Muscle of back (tissue), 11 donors: ENCODE measurements around the gene KRT7. TPM values are rescaled to one million over a fixed set of nuclear protein-coding genes. Genes with fewer than 3 reads are reported as not detected.
"Not testable (repeated sequence)": the region's sequence is repeated elsewhere in the genome, so short reads cannot be mapped to it uniquely, and the experiment has no call there.

Experiments
- DNase-seq, 3 donors: peaks; one replicate each; pipeline versions ENCODE4 v3.0.0 to v3.0.0-alpha.2; 2013
- polyA plus RNA-seq, 10 donors: library from polyadenylated mRNA; unstranded; fragments of 120-200 nt; gene quantifications; one replicate each; pipeline ENCODE4 v1.2.1, GENCODE V29; 2013; ENCODE audit not compliant: insufficient read length in 10 of 10

The KRT7 gene
- polyA plus RNA-seq, 10 donors: 0.16 to 4.3 (median 0.65) TPM; not detected in 3

DNA sequence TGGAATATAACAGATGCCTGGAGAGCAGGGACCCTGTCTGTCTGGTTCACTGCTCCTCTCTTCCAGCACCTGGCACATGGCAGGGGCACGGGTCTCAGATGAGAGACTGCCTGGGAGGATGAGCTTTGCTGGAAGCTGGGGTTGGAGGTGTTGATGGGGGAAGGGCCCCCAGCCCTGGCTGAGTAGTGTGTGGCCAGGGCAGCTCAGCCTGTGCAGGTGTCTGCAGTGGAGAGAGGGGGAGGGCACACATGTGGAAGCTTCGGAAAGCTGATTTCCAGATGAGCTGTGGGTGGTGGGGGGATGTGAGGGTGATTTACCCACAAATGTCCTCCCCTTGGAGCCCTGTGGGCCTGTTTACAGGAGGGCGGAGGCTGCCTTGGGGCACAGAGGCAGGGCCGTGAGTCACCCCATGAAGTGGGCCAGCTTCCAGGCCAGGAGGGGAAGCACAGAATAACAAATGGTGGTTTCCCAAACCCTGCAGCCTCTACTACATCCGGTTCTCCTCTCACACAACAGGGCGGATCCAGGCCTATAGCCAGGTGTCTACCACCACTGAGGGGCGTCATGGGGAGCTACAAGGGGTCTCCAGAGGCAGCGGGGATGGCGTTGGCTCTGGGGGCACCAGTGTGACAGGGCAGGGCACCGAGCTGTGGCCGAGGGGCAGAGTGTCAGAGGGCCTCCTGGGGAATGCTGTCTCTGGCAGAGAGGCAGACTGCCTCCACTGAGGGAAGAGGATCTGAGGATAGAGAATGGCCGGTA, 11.0 kb downstream of the KRT7 start:
- DNase-seq: peak in 2 of 3 donors; percentile 49 to 75

DNA sequence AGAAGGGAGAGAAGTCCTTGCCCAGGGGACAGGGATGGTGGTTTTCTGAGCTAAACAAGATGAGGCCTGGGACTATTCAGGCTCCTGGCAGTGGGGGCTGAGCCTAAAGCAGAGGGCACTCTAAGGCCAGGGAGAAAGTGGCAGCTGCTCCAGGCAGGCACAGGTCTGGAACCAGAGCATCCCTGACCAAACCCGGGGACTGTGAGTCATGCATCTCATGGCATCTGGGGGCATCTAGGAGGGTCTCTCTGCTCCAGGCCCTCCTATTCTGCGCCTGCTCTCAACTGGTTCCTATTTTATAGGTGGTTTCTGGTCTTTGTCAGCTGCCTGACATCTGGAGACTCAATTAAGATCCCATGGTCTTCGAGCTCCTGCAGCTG, 11.6 kb downstream of the KRT7 start:
- no peak for DNase-seq

DNA sequence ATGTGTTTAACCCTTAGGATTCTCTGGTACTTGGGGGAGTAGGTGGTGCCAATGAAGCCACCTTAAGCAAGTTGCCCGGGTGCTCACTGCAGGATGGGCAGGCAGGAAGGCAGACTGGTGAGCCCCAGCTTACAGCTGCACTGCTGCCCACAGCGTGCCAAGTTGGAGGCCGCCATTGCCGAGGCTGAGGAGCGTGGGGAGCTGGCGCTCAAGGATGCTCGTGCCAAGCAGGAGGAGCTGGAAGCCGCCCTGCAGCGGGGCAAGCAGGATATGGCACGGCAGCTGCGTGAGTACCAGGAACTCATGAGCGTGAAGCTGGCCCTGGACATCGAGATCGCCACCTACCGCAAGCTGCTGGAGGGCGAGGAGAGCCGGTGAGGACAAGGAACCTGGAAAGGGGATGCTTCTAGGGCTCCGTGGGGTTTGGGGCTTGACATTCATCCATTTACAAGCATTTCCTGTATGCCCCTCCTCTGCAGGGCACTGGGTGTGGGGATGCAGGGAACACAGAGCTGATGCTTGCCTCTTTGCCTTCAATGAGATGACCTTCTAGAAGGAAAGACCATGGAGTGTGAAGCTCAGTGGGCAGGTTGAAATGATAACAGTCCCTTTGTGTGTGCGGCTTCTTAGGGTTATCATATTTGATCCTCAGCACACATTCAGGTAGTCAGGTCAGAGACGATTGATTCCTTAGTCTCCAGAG, 12.4 kb downstream of the KRT7 start:
- DNase-seq: no peak

DNA sequence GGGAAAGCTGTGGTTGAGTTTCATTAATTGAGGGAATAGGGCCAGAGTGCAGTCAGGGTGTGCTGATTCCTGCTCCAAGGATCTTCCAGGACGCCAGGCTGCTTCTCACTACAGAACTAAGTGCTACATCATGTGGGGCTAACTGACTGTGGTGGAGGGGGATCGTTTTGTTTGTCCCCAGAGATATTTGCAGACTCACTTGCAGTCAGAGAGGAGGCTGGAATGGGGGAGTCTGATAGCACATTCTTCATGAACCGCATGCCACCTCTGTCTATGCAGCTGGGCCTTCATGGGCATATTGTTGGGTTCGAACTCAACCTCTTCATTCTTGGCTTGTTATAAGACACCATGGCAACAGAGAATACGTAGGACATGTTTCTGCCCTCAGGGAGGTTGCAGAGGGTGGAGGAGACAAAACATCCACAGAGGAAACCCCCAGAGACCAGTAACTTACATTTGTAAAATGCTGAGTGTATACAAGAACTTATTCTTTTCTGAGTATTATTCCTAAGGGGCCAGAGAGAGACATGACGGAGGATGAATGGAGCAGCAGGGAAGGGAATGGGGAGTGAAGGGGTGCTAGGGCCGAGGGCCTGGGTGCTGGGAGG, 13.0 kb downstream of the KRT7 start:
- no peak for DNase-seq

DNA sequence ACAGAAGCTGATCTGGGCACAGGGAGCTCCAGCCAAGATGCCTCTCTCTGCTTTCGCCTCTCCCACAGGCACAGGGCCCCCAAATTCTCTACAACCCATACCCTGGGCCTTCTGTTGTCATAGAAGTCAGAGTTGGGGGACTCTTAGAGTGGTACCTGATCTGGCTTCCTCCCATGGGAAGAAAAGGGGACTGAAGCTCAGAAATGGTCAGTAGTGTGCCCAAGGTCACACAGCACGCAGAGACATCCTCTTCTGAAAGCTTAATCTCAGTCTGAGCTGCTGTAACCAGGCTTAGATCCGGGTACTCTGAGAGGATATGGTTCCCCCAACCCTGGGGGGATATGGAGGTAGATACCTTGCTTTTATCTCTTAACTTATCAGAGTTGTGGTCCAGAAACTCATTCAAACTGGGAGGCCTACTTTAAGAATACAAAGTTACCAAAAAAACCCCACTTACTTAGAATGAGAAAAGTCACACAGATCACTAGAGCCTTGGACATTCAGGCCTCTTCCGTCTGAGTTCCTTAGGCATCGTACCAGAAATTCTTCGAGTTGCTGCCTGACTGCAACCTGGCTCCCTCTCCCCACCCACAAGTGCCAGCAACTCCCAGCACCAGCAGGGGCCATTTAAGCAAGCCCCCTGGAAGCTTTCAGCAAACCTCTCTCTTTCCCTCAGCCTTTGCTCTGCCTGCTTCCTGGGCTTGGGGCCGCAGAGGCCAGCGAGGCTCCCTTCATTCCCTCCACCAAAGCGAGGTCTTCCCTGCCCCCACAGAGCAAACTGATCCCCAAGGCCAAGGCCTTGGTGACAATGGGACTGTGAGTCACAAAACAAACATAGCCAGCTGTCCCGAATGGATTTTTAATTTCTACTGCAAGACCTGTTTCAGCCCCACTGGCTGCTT, 13.9 kb downstream of the KRT7 start:
- DNase-seq: no peak

DNA sequence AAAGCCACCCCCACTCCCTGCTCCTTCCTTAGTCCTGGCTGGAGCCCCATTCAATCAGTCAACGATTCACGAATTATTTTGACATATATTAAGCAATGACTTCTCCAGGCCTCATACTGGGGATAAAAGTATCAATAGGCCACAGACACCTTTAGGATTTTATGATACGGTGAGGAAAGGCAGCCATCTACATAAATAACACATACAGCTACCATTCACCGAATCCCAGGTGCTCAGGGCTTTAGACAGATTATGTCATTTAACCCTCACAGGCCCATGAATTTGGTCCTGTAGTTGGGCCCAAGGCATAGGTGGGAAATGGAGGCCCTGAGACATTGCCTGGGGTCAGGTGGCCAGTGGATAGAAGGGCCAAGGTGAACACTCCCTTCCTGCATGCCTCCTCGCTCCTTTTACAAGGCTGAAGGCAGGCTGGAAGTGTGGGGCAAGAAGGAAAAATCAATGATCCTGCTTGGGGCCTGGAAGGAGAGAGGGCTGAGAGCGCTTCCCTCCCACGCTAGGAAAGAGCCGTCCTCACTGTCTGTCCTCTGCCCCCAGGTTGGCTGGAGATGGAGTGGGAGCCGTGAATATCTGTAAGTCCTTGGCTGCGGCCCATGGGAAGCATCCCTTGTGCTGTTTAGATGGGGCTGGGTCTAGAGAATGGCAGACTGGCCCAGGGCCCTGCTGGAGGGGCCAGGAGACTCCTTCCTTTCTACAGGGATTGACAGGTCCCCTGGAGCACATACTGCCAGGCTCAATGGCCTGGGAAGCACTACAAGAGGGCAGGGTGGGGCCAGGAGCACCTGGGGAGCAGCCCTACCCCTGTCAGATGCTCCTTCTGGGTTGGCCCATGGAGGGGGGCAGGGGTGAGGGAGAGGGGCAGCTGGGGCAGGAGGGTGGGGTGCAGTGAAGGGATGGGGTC, 14.8 kb downstream of the KRT7 start:
- no peak for DNase-seq

DNA sequence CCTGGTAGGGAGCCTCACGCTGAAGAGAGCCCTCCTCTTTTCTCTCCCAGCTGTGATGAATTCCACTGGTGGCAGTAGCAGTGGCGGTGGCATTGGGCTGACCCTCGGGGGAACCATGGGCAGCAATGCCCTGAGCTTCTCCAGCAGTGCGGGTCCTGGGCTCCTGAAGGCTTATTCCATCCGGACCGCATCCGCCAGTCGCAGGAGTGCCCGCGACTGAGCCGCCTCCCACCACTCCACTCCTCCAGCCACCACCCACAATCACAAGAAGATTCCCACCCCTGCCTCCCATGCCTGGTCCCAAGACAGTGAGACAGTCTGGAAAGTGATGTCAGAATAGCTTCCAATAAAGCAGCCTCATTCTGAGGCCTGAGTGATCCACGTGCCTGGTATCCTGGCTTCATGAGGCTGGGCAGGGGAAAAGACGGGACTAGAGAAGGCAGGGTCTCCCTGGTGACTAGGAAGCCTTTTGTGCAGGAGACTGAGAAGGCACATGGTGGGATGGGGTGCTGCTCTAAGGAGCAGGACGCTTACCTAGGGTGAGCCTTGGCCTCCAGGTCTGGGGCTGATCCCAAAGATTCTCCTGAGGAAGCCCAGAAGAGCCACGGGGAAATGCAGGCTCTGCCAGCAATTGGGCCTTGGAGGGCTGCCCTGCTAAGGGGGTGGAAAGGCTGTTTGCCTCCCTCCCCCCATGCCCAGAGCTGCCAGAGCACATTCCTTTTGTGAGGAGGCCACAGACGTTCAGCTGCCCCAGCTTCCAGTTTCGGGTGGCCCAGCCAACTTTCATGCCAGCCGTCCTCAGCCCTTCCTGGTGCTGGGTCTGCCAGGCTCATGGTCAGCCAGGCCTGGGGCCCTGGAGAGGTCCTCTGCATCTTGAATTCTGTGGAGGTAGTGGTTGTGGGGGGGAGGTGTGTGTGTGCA, 15.8 kb downstream of the KRT7 start:
- peak; percentile 35 to 52 (median 36) for DNase-seq

DNA sequence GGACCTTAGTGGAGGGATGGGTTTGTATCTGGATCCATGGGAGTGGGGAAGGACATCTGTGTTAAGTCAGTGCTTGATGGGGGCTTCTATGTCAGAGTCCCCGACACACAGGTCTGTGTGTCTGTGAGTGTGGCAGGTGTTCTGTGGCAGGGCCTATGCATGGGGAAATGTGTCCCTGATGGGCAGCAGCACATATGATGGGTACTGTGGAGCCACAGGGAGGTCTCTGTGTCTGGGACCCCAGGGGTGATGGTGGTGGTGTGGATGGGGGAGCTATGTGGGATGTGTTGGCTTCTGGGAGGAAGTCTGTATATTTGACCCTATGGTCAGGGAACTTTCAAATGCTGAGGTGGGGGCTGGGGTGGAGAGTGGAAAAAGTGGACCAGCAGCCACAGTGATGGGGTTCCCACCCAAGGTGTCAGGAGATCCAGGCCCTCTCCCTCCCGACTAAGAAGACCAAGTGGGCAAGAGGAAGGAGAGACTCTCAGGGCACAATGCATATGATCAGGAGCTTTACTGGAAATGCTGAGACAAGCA, 16.5 kb downstream of the KRT7 start:
- DNase-seq: no peak

DNA sequence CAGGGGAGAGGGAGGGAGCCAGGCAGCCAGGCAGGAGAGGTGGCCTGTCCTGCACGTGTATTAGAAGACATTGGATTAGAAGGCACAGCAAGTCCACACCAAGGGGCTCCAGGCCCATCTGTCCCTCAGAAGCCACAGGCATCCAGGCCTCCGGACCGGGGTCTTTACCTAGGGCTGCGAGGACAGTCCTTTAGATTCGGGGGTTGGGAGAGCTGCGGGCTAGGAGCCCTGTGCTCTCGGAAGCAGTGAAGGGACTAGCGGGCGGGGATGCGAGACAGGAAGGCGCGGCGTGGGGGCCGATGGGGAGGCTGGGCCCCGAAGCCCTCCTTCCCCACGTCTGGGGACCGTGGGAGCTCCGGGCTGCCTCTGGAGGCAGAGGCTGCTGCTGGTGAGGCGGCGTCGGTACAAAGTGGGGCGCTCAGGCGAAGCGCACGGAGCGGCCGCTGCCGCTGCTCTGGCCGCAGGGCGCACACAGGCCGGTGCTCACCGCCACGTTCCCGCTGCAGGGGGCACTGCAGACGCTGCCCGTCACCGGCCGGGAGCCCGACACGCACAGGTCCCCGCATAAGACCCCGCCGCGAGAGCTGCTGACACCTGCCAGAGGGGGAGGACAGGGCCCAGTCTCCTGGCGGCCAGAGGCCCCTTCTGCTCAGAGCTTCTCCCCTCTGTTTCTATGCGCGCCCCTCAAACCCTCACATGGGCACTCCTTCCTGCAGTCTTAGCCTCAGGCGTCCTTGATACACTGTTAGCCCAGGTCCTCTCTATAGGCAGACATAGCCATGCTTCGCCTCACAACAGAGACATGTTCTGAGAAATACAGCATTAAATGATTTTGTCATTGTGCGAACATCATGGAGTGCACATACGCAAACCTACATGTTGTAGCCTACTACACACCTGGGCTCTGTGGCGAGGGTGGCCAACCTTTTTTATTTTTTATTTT, 17.3 kb downstream of the KRT7 start:
- no peak for DNase-seq

DNA sequence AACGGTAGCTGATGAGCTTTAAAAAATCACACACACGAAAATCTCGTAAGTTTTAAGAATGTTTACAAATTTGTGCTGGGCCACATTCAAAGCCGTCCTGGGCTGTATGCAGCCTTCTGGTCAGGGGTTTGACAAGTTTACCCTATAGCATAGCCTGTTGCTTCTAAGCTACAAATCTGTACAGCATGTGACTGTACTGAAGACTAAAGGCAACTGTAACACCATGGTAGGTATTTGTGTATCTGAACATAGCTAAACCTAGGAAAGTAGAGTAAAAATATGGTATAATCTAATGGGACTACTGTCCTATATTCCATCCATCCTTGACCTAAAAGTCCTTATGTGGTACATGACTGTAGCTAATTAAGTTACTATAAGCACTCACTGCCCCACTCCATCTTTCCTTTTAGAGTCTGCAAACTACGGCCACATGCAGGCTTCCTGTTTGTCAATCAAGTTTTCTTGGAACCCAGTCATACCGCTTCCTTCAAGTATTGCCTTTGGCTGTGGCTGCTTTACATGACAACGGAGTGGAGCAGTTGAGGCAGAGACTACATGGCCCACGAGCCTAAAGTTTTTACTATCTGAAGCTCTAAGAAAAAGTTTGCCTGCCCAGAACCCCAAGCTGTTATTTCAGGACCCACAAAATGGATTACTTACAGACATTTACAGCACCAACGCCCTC, 18.5 kb downstream of the KRT7 start:
- no peak for DNase-seq

DNA sequence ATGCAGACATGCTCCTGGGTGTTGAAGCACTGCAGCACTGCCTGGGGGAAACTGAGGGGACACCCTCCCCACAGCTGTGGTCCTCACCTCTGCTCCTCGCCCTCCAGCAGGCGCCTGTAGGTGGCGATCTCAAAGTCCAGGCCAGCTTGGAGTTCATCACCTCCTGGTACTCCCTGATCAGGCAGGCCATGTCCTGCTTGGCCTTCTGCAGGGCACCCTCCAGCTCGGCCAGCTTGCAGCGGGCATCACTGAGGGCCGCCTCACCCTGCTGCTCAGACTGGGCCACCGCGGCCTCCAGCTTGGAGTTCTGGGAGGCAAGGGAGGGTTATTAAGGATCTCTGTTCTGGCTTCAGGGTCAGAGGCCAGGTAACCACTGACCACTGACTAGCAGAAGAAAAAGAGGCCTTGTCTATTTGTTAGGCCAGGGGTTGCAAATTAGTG, 19.2 kb downstream of the KRT7 start:
- DNase-seq: not testable (repeated sequence)

DNA sequence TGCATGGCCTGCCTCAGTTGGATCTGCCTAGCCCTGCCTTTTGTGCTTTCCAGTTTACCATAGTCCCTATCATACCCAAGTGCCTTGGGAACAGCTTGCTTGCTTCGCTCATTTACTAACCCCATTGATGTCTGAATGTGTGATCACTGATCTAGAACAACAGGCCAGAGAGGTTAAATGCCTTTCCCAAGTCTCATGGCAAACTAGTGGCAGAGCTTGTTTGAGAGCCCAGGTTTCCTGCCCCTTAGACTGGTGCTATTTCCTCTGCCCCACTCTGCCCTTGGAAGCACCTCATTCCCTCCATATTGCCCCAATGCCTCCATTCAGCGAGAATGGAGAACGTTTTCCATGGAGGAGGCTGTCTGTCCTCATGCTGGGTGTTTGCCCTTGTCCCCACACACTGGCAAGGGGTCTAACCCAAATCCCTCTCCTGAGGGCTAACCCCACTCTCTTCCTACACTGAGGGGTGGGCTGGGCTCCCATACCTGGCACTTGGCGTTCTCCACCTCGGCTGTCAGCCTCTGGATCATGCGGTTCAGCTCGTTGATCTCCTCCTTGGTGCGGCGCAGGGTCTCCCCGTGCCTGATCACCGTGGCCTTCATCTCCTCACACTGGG, 19.8 kb downstream of the KRT7 start:
- no peak for DNase-seq

DNA sequence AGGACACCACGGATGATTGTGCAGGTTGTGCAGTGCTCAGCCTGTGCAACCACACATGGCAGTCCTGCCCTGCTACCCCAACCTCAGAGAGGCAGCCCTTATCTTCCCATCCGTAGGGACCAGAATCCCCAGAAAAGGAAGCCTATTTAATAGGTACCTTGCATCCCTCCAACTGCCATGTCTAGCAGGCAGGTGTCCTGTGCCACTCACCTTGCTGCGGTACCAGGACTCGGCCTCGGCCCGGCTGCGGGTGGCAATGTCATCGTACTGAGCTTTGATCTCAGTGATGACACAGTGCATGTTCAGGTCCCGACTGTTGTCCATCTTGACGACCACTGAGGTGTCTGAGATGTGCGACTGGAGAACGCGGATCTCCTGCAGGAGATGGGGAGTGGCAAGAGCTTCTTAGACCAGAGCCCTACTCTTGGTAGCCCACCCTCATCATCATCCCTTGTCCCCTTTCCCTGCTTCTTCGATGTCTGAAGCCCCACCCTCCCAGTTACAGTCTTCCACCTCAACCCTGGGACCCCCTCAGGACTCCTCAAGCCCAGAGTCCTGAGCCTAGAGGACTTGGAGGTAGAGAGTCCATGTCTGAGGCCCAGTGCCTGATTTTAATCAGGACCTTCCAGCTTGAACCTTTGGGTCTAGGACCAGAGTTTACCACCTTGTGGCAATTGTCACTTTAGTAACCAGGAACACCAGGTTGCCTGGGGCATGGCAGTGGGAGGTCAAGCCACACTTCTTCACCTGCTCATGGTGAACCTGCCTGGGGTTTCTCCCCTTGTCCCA, 20.5 kb downstream of the KRT7 start:
- no peak for DNase-seq

DNA sequence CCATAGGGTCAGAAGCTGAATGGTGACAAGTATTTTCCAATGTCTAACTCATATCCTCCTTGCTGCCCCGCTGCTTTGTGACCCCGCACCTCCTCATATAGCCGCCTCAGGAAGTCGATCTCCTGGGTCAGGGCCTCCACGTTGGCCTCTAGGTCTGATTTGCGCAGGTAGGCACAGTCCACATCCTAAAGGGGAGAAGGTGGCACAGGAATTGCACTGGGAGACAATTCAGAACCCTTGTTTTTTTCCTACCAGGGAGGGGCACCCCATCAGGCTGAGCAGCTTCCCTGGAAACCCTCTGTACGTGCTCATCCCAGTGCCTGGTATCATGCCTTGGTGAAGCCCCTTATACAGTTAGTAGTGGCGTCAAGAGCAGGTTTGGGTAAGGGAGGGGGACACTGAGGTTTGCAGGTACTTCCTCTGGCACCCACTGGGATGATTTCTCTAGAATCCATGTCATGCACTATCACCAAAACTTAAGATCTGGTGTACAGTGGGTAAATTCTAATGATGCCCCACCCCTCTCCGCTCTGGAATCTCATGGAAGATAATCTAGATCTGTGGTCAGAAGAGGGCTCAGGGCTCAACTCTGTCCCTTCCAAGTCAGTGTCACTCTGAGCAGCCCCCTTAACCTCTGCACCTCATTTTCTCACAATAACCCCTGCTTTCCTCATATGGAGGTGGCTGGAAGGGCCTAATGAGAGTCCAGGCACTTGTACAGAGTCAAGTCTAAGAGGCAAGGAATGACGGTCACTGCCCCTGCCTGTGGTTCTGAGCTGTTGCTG, 21.3 kb downstream of the KRT7 start:
- no peak for DNase-seq
